HepG2 (cell line): ENCODE measurements around the gene IPCEF1. TPM values are rescaled to one million over a fixed set of nuclear protein-coding genes. Genes with fewer than 3 reads are reported as not detected.

Experiments used
- ATAC-seq: fragments of 200-7000 bp; cut with Tn5 transposase; 3 replicates; pipeline ENCODE4 v1.9.1; 2020; ENCODE audit warnings: mild to moderate bottlenecking, moderate library complexity
- BruUV-seq: library from RNA; stranded (reverse); fragments of 400-500 nt; replicated peaks from 2 replicates; lab custom pipeline; 2021; lab: Mats Ljungman, UMichigan
- CTCF ChIA-PET: fragments of 300-600 bp; formaldehyde crosslinking; extraction: SDS; loops from one replicate; lab custom pipeline; 2021; ENCODE audit warnings: low total read pairs, inconsistent platforms, low intra/inter-chr PET ratio; lab: Yijun Ruan, JAX
- POLR2A ChIA-PET: fragments of 350-600 bp; sonication (Branson Sonifier 250); formaldehyde crosslinking; loops from one replicate; lab custom pipeline; 2020; ENCODE audit warnings: antibody characterized with exemption, inconsistent platforms; lab: Yijun Ruan, JAX
- DNase-seq: peaks from one replicate; pipeline ENCODE4 v3.0.0-alpha.2; 2015; ENCODE audit warnings: low spot score
- FAIRE-seq: peaks from 3 replicates; lab custom pipeline; 2011; peaks lifted over from hg19 to GRCh38; lab: Jason Lieb, UNC
- H2AFZ ChIP-seq: one replicate; pipeline ENCODE4 v1.6.1; 2011; ENCODE audit warnings: low read length, inconsistent platforms
- H3K27ac ChIP-seq: fragments of 300-600 bp; 3 replicates; pipeline ENCODE4 v1.8.0; 2011; ENCODE audit warnings: mixed run types, mild to moderate bottlenecking, mixed read lengths, low read length, inconsistent platforms; ENCODE audit not compliant: insufficient read depth; ENCODE audit errors: extremely low read length
- H3K27me3 ChIP-seq, 2 experiments: fragments of 200-600 bp in 1 of 2; 2 replicates in 1 of 2; 3 replicates in 1 of 2; pipeline versions ENCODE4 v1.6.0 to v1.8.0; 2011; ENCODE audit warnings: low read length in 2 of 2, mild to moderate bottlenecking in 2 of 2, moderate library complexity in 2 of 2, inconsistent platforms in 1 of 2; ENCODE audit not compliant: insufficient read depth in 2 of 2, control insufficient read depth in 1 of 2
- H3K36me3 ChIP-seq, 2 experiments: fragments of 200-600 bp in 1 of 2; replicated peaks in 1 of 2; 2 replicates in 1 of 2; 3 replicates in 1 of 2; pipeline versions ENCODE4 v1.5.1 to v1.8.0; 2011; ENCODE audit warnings: low read length in 2 of 2, inconsistent platforms in 1 of 2; ENCODE audit not compliant: insufficient read depth in 2 of 2, control insufficient read depth in 1 of 2
- H3K4me1 ChIP-seq: 2 replicates; pipeline ENCODE4 v1.5.1; 2012; ENCODE audit warnings: low read length, inconsistent platforms; ENCODE audit not compliant: insufficient read depth
- H3K4me2 ChIP-seq: 2 replicates; pipeline ENCODE4 v1.6.0; 2011; ENCODE audit warnings: low read depth, low read length, inconsistent platforms
- H3K4me3 ChIP-seq, 3 experiments: fragments of 200-600 bp in 1 of 3; sonication (generic), shearing (Covaris generic) in 1 of 3; replicated peaks in 1 of 3; 2 replicates each; pipeline ENCODE4 v1.5.1; 2011 to 2016; ENCODE audit warnings: low read length in 3 of 3, inconsistent platforms in 2 of 3, low read depth in 2 of 3, mild to moderate bottlenecking in 2 of 3, control low read depth in 1 of 3, mixed read lengths in 1 of 3; ENCODE audit not compliant: insufficient read depth in 1 of 3
- H3K79me2 ChIP-seq: one replicate; pipeline ENCODE4 v1.6.1; 2011; ENCODE audit warnings: low read length, inconsistent platforms; ENCODE audit not compliant: insufficient read depth
- H3K9ac ChIP-seq: 2 replicates; pipeline ENCODE4 v1.6.0; 2011; ENCODE audit warnings: mild to moderate bottlenecking, low read depth, low read length, inconsistent platforms; ENCODE audit not compliant: insufficient read depth
- H3K9me3 ChIP-seq: 2 replicates; pipeline ENCODE4 v1.5.1; 2012; ENCODE audit warnings: mild to moderate bottlenecking, low read length
- H4K20me1 ChIP-seq: 2 replicates; pipeline ENCODE4 v1.6.0; 2011; ENCODE audit warnings: inconsistent platforms, mild to moderate bottlenecking, low read length, moderate library complexity; ENCODE audit not compliant: insufficient read depth
- GLI4 ChIP-seq: sonication (generic); formaldehyde crosslinking; IDR thresholded peaks from 2 replicates; pipeline ENCODE4 v1.5.1; 2020; ENCODE audit warnings: missing genetic modification reagents, mild to moderate bottlenecking, moderate library complexity, borderline replicate concordance
- PATZ1 ChIP-seq: sonication (generic); formaldehyde crosslinking; IDR thresholded peaks from 2 replicates; pipeline ENCODE4 v1.4.0; 2020; ENCODE audit warnings: missing genetic modification reagents
- SNRNP70 ChIP-seq: fragments of 200-400 bp; formaldehyde crosslinking; IDR thresholded peaks from 2 replicates; pipeline ENCODE4 v1.6.1; 2017; ENCODE audit warnings: mild to moderate bottlenecking, low read depth, low read length, moderate library complexity
- ZFP90 ChIP-seq: sonication (generic); formaldehyde crosslinking; IDR thresholded peaks from 2 replicates; pipeline ENCODE4 v1.8.0; 2022; ENCODE audit warnings: missing genetic modification reagents, mild to moderate bottlenecking, inconsistent platforms, borderline replicate concordance
- ZKSCAN1 ChIP-seq: fragments of 150-350 bp; IDR thresholded peaks from 2 replicates; pipeline ENCODE4 v1.6.1; 2014; ENCODE audit warnings: low read length
- ZNF75D ChIP-seq: sonication (generic); formaldehyde crosslinking; IDR thresholded peaks from 2 replicates; pipeline ENCODE4 v1.8.1; 2023; ENCODE audit warnings: missing genetic modification reagents, mild to moderate bottlenecking, borderline replicate concordance
- WGBS: methylation state at CpG from one replicate; pipeline ENCODE4 v1.1.6; 2017; ENCODE audit warnings: low lambda C conversion rate; 5-methylcytosine and 5-hydroxymethylcytosine counted together
- in situ Hi-C: cut with HindIII; loops from 2 replicates; pipeline ENCODE4 v1.10.0; 2017; ENCODE audit warnings: low pct_unique_long_range_greater_than_20kb; ENCODE audit not compliant: extremely low pct_ligation_motif_present
- intact Hi-C: fragments of 100-400 bp; cut with micrococcal nuclease; formaldehyde crosslinking; loops from one replicate; pipeline ENCODE4 v1.10.0; 2022; ENCODE audit not compliant: unreplicated experiment
- polyA plus RNA-seq, 8 experiments: library from polyadenylated mRNA; depleted of rRNA in 3 of 8; stranded (reverse) in 7 of 8; unstranded in 1 of 8; fragments of >200 nt; fragmentation: Illumina TruSeq in 4 of 8; extraction: Trizol in 4 of 8; gene quantifications; 2 replicates each; pipeline versions ENCODE4 v1.2.1 to v1.2.3, GENCODE V29; 2011 to 2016; ENCODE audit warnings: low read depth in 4 of 8, missing spikeins in 1 of 8, mixed read lengths in 1 of 8; ENCODE audit not compliant: insufficient read depth in 1 of 8
- total RNA-seq, 5 experiments: library from RNA; depleted of rRNA; stranded (reverse); fragments of >200 nt; fragmentation: Illumina TruSeq; extraction: Trizol; gene quantifications; 2 replicates each; pipeline ENCODE4 v1.2.3, GENCODE V29; 2016; ENCODE audit warnings: low read depth in 1 of 5
- TF ChIP-seq, protein P1 (sequence below): sonication (generic); formaldehyde crosslinking; IDR thresholded peaks from 2 replicates; pipeline ENCODE4 v1.8.0; 2023; ENCODE audit warnings: mild to moderate bottlenecking, missing genetic modification reagents
- TF ChIP-seq, protein P2 (sequence below): sonication (generic); formaldehyde crosslinking; IDR thresholded peaks from 2 replicates; pipeline ENCODE4 v1.5.0; 2020; ENCODE audit warnings: missing genetic modification reagents

The IPCEF1 gene
- total and polyA plus RNA-seq, 2 of the 13 experiments (the other 11 are each of a cell fraction or from before 2014, with no cell fraction given): 0.03 TPM; not detected in 1

GRCh38 chr6:154267508-154268106, 89.0 kb downstream of the IPCEF1 start:
- no peak for FAIRE-seq
- Histone ChIP-seq H3K27me3 (no peaks in the 10 kb centered on the region), H3K9me3 (no peaks in the 10 kb centered on the region), H3K4me2 (no peak overlapping the region), H3K9ac (no peak overlapping the region), H2AFZ (no peak overlapping the region), H3K4me3 (no peak overlapping the region), H3K36me3 (no peaks in the 10 kb centered on the region), H4K20me1 (no peaks in the 10 kb centered on the region), H3K27ac (no peak overlapping the region), H3K79me2 (no peaks in the 10 kb centered on the region), H3K4me1 (no peaks in the 10 kb centered on the region)
- in situ Hi-C loops (no loop called here), intact Hi-C loops (no loop called here)
- ChIA-PET POLR2A (no interaction called here), CTCF (no interaction called here)
- 3% methylated on average over 3 of the region's 3 CpGs for WGBS
- ATAC-seq: peak; percentile 38
- TF ChIP-seq, protein P1, sequence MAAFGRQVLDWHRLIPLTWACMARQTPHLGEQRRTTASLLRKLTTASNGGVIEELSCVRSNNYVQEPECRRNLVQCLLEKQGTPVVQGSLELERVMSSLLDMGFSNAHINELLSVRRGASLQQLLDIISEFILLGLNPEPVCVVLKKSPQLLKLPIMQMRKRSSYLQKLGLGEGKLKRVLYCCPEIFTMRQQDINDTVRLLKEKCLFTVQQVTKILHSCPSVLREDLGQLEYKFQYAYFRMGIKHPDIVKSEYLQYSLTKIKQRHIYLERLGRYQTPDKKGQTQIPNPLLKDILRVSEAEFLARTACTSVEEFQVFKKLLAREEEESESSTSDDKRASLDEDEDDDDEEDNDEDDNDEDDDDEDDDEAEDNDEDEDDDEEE (CRISPR knock-in tag): no peak
- no peak for DNase-seq
- BruUV-seq: no TSS peak

GRCh38 chr6:154266560-154267099, 90.0 kb downstream of the IPCEF1 start:
- H2AFZ ChIP-seq: no peak overlapping the region
- H3K4me1 ChIP-seq: no peaks in the 10 kb centered on the region
- no peaks in the 10 kb centered on the region for H3K36me3 ChIP-seq
- CTCF ChIA-PET: no interaction called here
- no peaks in the 10 kb centered on the region for H4K20me1 ChIP-seq
- DNase-seq: no peak
- BruUV-seq: no TSS peak
- no peak for FAIRE-seq
- no peaks in the 10 kb centered on the region for H3K27me3 ChIP-seq
- no peak overlapping the region for H3K4me2 ChIP-seq
- no peak for ATAC-seq
- H3K4me3 ChIP-seq: no peak overlapping the region
- no peak overlapping the region for H3K9ac ChIP-seq
- no peaks in the 10 kb centered on the region for H3K9me3 ChIP-seq
- H3K79me2 ChIP-seq: no peaks in the 10 kb centered on the region
- no peak overlapping the region for H3K27ac ChIP-seq
- in situ Hi-C loops: no loop called here
- TF ChIP-seq PATZ1 (CRISPR knock-in tag): no peak
- TF ChIP-seq GLI4 (CRISPR knock-in tag): no peak
- TF ChIP-seq ZKSCAN1: no peak
- no peak for TF ChIP-seq SNRNP70
- TF ChIP-seq ZFP90 (CRISPR knock-in tag): no peak
- TF ChIP-seq ZNF75D: no peak
- TF ChIP-seq, protein P2, sequence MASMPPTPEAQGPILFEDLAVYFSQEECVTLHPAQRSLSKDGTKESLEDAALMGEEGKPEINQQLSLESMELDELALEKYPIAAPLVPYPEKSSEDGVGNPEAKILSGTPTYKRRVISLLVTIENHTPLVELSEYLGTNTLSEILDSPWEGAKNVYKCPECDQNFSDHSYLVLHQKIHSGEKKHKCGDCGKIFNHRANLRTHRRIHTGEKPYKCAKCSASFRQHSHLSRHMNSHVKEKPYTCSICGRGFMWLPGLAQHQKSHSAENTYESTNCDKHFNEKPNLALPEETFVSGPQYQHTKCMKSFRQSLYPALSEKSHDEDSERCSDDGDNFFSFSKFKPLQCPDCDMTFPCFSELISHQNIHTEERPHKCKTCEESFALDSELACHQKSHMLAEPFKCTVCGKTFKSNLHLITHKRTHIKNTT (CRISPR knock-in tag): no peak
- TF ChIP-seq, all 625 proteins: peak for 0
- POLR2A ChIA-PET: no interaction called here
- intact Hi-C loops: no loop called here
